ENCODE data around the gene UBR1.

UBR1 gene

GRCh38 chr15:43070893-43071292 is 34.9 kb downstream of the UBR1 start:
- no peak for DNase-seq
- Histone ChIP-seq H3K9me2 (replicated peaks; ENCODE audit: insufficient read depth, low read length) (no peaks in the 10 kb centered on the region), H3K36me3 (replicated peaks; ENCODE audit: insufficient read depth, low read length) (no peaks in the 10 kb centered on the region), H2AFZ (ENCODE audit: low read length) (no peak overlapping the region), H3K79me2 (ENCODE audit: low read length) (no peaks in the 10 kb centered on the region), H4K20me1 (ENCODE audit: insufficient read depth, low read length) (no peaks in the 10 kb centered on the region), H3K4me3 (ENCODE audit: low read length) (no peak overlapping the region), H3F3A (ENCODE audit: insufficient read depth, low read length) (no peaks in the 10 kb centered on the region), H3K9ac (ENCODE audit: low read length) (no peak overlapping the region), H3K27ac (ENCODE audit: low read length) (no peak overlapping the region), H3K9me3 (replicated peaks; ENCODE audit: insufficient read depth, low read length) (no peaks in the 10 kb centered on the region), H3K4me1 (ENCODE audit: low read length) (no peaks in the 10 kb centered on the region), H3K4me2 (ENCODE audit: low read depth, low read length) (no peak overlapping the region), H3K27me3 (replicated peaks; ENCODE audit: insufficient read depth, low read length) (no peaks in the 10 kb centered on the region)
- TF ChIP-seq EZH2phosphoT487 (IDR thresholded peaks at IDR 0.05; ENCODE audit: low read length) (no peak), EZH2 (optimal IDR thresholded peaks at IDR 0.05; ENCODE audit: low read depth, low read length) (no peak)
- TF ChIP-seq, protein P1, sequence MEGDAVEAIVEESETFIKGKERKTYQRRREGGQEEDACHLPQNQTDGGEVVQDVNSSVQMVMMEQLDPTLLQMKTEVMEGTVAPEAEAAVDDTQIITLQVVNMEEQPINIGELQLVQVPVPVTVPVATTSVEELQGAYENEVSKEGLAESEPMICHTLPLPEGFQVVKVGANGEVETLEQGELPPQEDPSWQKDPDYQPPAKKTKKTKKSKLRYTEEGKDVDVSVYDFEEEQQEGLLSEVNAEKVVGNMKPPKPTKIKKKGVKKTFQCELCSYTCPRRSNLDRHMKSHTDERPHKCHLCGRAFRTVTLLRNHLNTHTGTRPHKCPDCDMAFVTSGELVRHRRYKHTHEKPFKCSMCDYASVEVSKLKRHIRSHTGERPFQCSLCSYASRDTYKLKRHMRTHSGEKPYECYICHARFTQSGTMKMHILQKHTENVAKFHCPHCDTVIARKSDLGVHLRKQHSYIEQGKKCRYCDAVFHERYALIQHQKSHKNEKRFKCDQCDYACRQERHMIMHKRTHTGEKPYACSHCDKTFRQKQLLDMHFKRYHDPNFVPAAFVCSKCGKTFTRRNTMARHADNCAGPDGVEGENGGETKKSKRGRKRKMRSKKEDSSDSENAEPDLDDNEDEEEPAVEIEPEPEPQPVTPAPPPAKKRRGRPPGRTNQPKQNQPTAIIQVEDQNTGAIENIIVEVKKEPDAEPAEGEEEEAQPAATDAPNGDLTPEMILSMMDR (IDR thresholded peaks at IDR 0.05; ENCODE audit: low read length): no peak

- no peaks in the 10 kb centered on the region for H3K9me3 ChIP-seq (replicated peaks; ENCODE audit: insufficient read depth, low read length)
- H3K4me2 ChIP-seq (ENCODE audit: low read depth, low read length): no peak overlapping the region
- no peaks in the 10 kb centered on the region for H3K4me1 ChIP-seq (ENCODE audit: low read length)
- no peak overlapping the region for H3K9ac ChIP-seq (ENCODE audit: low read length)
- no peaks in the 10 kb centered on the region for H4K20me1 ChIP-seq (ENCODE audit: insufficient read depth, low read length)
- no peaks in the 10 kb centered on the region for H3K36me3 ChIP-seq (replicated peaks; ENCODE audit: insufficient read depth, low read length)
- no peaks in the 10 kb centered on the region for H3F3A ChIP-seq (ENCODE audit: insufficient read depth, low read length)
- no peaks in the 10 kb centered on the region for H3K9me2 ChIP-seq (replicated peaks; ENCODE audit: insufficient read depth, low read length)
- no peak for TF ChIP-seq EZH2phosphoT487 (IDR thresholded peaks at IDR 0.05; ENCODE audit: low read length)
- no peaks in the 10 kb centered on the region for H3K27me3 ChIP-seq (replicated peaks; ENCODE audit: insufficient read depth, low read length)
- H3K4me3 ChIP-seq (ENCODE audit: low read length): no peak overlapping the region
- no peak for DNase-seq
- H2AFZ ChIP-seq (ENCODE audit: low read length): no peak overlapping the region
- no peak overlapping the region for H3K27ac ChIP-seq (ENCODE audit: low read length)
- H3K79me2 ChIP-seq (ENCODE audit: low read length): no peaks in the 10 kb centered on the region
These were observed 35.6 kb downstream of the UBR1 start for GRCh38 chr15:43070249-43070648.

GRCh38 chr15:43067717-43068461 is 37.9 kb downstream of the UBR1 start:
- no peaks in the 10 kb centered on the region for H3K9me3 ChIP-seq (replicated peaks; ENCODE audit: insufficient read depth, low read length)
- H3K4me1 ChIP-seq (ENCODE audit: low read length): no peaks in the 10 kb centered on the region
- H3K4me3 ChIP-seq (ENCODE audit: low read length): no peak overlapping the region
- H3K36me3 ChIP-seq (replicated peaks; ENCODE audit: insufficient read depth, low read length): no peaks in the 10 kb centered on the region
- no peaks in the 10 kb centered on the region for H4K20me1 ChIP-seq (ENCODE audit: insufficient read depth, low read length)
- no peaks in the 10 kb centered on the region for H3K9me2 ChIP-seq (replicated peaks; ENCODE audit: insufficient read depth, low read length)
- no peaks in the 10 kb centered on the region for H3K27me3 ChIP-seq (replicated peaks; ENCODE audit: insufficient read depth, low read length)
- H3K4me2 ChIP-seq (ENCODE audit: low read depth, low read length): no peak overlapping the region
- TF ChIP-seq EZH2 (optimal IDR thresholded peaks at IDR 0.05; ENCODE audit: low read depth, low read length) (no peak), EZH2phosphoT487 (IDR thresholded peaks at IDR 0.05; ENCODE audit: low read length) (no peak)
- TF ChIP-seq, protein P1 (IDR thresholded peaks at IDR 0.05; ENCODE audit: low read length): no peak
- H3K79me2 ChIP-seq (ENCODE audit: low read length): no peaks in the 10 kb centered on the region
- no peak overlapping the region for H3K27ac ChIP-seq (ENCODE audit: low read length)
- no peaks in the 10 kb centered on the region for H3F3A ChIP-seq (ENCODE audit: insufficient read depth, low read length)
- no peak for DNase-seq
- H2AFZ ChIP-seq (ENCODE audit: low read length): no peak overlapping the region
- H3K9ac ChIP-seq (ENCODE audit: low read length): no peak overlapping the region

DNA sequence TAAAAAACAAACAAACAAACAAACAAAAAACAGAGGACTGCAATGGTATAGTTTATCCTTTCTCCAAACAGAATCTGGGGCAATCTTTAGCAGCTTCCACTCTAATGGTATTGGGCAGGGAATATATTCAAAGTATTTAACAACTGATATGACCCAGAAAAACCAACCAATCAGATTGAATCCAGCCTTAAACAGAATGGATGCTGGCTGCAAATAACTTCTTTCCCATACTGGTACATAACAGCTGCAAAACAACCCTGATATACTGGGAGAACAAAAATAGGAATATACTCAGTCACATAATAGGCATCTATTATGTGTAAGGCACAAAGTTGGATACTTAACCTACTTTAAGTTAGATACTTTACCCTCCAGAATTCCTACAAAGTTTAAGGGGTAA is 49.1 kb downstream of the UBR1 start:
- Histone ChIP-seq H3K79me2 (ENCODE audit: low read length) (no peaks in the 10 kb centered on the region), H4K20me1 (ENCODE audit: insufficient read depth, low read length) (no peaks in the 10 kb centered on the region), H3K27me3 (replicated peaks; ENCODE audit: insufficient read depth, low read length) (no peaks in the 10 kb centered on the region), H3K9ac (ENCODE audit: low read length) (no peak overlapping the region), H3K4me1 (ENCODE audit: low read length) (no peaks in the 10 kb centered on the region), H3K4me3 (ENCODE audit: low read length) (no peak overlapping the region), H2AFZ (ENCODE audit: low read length) (no peak overlapping the region), H3K4me2 (ENCODE audit: low read depth, low read length) (no peak overlapping the region), H3K9me3 (replicated peaks; ENCODE audit: insufficient read depth, low read length) (no peaks in the 10 kb centered on the region), H3K9me2 (replicated peaks; ENCODE audit: insufficient read depth, low read length) (no peaks in the 10 kb centered on the region), H3K36me3 (replicated peaks; ENCODE audit: insufficient read depth, low read length) (peaks cover 3% of the 10 kb centered on the region; the same call in 1 of the 2 replicates), H3K27ac (ENCODE audit: low read length) (no peak overlapping the region), H3F3A (ENCODE audit: insufficient read depth, low read length) (no peaks in the 10 kb centered on the region)
- no peak for DNase-seq
- no peak for TF ChIP-seq EZH2phosphoT487 (IDR thresholded peaks at IDR 0.05; ENCODE audit: low read length)

All from MM.1S (cell line).